SK-N-MC (cell line): ENCODE results near the gene TNIK.

Experiments used
- EZH2 ChIP-seq: fragments of 200-600 bp; sonication (generic); IDR thresholded peaks from one replicate; pipeline ENCODE4 v1.6.1; 2017; ENCODE audit warnings: antibody characterized with exemption
- POLR2AphosphoS5 ChIP-seq: IDR thresholded peaks from 2 replicates; pipeline ENCODE4 v1.6.1; 2012; ENCODE audit warnings: mild to moderate bottlenecking, low read depth, low read length, borderline replicate concordance

DNA sequence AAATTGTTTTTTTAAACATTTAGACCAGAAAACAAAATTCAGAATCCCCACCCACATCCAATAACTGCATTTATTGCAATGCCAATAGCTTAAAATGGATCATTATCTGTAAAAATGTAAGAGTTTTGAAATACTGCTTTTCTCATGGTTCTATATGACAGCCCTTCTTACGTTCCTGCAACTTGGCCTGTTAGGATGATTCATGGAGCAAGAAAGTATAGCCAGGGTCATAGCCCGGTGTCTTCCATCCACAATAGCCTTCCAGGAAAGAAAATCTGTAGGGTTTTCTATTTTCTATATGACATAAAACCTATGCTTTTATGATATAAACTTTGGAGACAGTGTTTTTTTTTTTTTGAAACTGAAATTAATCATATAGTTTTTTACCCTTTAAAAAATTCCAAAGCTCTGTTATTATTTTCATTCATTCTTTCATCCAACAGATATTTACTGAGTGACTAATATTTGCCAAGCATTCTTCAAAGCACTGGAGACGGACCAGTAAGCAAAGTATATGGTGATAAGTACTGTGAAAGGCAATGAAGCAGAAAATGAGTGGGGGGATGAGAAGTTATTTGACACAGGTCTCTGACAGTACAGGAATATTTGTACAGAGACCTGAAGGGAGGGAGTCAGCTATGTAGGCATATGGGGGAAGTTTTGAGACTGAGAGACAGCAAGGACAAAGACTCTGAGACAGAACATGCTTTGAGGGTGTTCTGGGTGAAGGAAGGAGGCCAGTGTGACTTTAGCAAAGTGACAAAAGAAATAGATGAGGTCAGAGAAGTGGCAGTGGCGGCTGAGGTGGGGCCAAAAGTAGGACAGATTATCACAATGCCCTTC lies 404.6 kb downstream of the TNIK start:
- TF ChIP-seq POLR2AphosphoS5: no peak
- no peak for TF ChIP-seq EZH2
